COLO668 (cell line): ENCODE data around the gene ARPC2.
A peak's percentile ranks its signal among the peaks of the same experiment; 100 is the strongest.

Source experiments
- DNase-seq: peaks from one replicate; lab custom pipeline; 2025; ENCODE audit not compliant: unreplicated experiment; lab: John Stamatoyannopoulos, UW

Gene ARPC2

DNA sequence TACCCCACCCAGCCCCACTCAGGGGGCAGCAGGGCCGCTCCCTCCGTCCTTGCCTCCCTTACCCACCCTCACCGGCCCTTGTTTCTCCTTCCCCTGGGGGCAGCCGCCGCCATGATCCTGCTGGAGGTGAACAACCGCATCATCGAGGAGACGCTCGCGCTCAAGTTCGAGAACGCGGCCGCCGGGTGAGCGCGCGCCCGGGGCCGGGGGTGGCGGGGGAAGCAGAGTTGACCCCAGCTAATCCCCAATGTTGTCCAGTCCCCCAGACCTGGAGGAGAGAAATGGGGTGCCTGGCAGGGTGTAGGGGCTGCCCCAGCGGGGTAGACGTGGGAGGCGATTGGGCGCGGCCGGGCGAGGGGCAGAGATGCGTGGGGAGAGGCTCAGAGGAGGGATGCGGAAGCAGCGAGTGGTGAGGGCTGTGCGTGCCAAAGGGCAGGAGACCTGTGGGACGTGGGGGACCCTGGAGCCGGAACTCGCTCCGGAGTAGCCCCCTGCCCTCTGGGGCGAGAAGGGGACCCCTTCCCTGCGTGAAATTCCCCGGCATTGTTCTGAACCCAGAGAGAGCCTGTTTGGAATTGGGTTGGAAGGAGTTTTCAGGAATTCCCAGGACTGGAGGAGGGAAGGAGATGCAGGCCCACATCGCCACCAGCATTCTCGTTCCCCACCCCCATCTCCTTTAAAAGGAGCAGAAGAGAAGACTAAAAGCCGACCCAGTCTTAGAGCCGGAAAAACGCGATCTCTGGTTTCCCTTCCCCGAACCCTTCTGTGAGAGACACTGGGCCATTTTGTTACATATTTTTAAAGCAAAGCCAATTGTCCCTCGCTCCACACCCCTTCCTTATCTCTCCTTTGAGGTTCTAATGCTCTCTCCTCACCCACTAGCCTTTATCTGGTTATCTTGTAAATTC, 625 bp downstream of the ARPC2 start:
- peak; percentile 63 for DNase-seq

DNA sequence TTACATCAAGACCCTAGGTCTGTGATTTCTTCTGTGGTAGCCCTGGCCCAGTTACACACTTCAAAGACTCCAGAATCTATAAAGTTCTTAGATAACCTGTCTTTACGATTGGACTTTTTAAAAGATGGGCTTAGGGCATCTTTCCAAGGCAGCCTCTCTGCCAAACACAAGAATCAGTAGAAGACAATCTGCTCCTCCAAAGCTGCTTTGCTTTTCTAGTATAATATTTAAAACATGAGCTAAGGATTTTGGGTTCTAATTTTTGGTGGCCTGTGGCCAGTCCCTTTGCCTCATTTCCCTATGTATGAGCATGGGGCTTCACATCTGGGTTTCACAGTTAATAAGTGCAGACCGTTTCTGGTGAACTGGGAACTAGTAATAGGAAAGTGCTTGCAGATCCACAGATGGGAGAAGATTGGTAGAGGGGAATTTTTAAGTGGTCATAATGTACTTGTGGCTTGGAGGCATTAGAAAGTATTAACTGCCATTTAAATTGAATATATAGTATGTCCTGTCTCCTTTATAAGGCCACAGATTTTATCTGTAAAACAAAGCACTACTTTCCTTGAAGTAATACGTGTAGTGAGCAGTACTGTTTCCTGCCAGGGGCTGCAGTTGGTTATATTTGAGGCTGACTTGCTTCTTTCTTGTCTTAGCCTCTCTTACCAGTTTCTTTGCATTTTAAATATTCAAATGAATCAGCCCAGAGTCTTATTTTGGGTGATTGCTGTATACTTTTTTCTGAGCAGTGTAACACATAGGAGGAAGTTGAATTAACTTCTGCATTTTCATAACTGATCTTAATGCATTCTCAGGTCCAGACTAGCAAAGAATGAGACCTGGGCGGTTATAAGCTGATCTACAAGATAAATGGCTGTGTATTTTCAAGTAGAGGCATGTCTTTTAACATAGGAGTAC, 1.5 kb downstream of the ARPC2 start:
- no peak for DNase-seq

- DNase-seq, result no peak
These were observed 2.9 kb downstream of the ARPC2 start for GRCh38 chr2:218219934-218220333.

- DNase-seq, result no peak
These were observed 4.0 kb downstream of the ARPC2 start for GRCh38 chr2:218221000-218221399.

GRCh38 chr2:218223046-218223445, 6.1 kb downstream of the ARPC2 start:
- no peak for DNase-seq

- DNase-seq, result no peak
These were observed 7.2 kb downstream of the ARPC2 start for GRCh38 chr2:218224186-218224585.

DNA sequence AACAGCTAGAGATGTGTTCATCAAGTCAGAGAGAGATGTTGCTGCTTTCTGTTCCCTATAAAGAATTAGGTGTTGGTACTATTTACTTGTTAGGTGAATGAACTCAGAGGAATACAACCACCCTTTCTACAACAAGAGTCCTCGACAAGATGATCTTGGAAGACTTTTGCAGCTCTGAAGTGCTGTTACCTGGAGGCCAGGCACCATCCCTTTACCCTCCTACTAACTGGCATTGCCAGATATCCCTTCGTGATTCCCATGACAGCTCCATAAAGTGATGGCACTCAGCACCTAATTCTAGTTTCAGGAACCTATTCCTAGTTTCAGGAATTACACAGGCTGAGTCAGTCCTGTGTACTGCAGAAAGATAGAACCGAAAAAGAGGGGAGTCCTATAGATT, 9.9 kb downstream of the ARPC2 start:
- DNase-seq, result no peak

DNA sequence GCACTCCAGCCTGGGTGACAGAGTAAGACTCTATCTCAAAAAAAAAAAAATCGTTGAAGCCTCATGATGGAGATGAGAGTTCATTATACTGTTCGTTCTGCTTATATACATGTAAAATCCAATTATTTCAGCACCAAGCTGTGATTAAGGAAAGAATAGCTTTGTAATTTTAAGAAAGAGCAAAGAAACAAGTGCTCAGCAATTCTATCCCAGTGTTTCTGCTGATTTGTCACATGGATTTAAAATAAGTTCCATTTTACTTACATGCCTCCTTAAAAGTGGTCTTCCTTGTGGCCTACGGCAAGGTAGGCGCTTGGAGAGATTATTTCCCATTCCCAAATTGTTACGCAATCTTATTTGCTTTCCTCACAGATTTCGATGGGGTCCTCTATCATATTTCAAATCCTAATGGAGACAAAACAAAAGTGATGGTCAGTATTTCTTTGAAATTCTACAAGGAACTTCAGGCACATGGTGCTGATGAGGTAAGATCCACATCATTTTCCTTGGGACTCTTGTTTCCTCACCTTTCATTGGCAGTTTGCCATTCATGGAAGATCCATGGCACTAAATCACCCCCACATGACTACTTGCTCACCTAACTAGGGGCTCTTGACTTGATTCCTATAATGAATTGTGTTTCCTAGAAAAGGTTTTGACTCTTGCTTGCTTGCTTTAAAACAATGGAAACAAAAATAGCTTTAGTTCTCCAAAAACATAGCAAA, 11.5 kb downstream of the ARPC2 start:
- no peak for DNase-seq

GRCh38 chr2:218229239-218229638, 12.2 kb downstream of the ARPC2 start:
- DNase-seq, result no peak

- DNase-seq, result no peak
These were observed 12.9 kb downstream of the ARPC2 start for GRCh38 chr2:218229851-218230250.

DNA sequence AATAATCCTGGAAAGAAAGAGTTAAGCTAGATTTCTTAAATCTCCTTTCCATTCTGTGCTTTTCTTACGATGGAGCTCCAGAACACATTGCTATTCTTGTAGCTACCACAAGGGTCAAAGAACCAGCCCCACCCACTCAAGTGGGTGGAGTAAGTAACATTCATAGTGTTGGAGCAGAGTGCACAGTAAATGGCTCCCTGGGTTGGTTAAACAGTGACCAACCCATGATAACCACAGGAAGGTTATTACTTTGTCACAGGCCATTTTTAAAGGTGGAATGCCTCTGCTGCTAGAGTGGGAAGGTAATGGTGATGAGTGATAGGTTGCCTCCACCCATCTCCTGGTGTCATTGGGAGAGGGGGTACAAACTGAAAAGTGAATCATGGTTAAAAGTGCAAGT, 13.9 kb downstream of the ARPC2 start:
- DNase-seq, result no peak

DNA sequence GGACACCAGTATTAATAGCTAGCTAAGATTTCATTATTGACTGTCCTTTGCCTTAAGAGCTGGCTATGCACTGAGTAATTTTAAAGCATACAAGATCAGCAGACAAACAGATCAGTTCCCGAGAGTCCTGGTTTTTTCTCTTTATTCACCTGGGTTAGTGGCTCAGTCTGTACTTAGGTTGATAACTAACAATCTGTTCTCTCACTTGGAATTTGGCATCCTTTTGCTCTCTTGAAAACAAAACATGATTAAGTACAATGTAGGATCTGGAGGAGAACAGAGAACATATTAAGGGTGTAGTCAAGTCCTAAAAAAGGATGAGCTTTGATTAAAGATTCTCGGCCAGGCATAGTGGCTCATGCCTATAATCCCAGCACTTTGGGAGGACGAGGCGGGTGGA, 16.6 kb downstream of the ARPC2 start:
- DNase-seq, result no peak

GRCh38 chr2:218234521-218234920, 17.5 kb downstream of the ARPC2 start:
- no peak for DNase-seq

GRCh38 chr2:218235017-218235416, 18.0 kb downstream of the ARPC2 start:
- DNase-seq, result no peak

DNA sequence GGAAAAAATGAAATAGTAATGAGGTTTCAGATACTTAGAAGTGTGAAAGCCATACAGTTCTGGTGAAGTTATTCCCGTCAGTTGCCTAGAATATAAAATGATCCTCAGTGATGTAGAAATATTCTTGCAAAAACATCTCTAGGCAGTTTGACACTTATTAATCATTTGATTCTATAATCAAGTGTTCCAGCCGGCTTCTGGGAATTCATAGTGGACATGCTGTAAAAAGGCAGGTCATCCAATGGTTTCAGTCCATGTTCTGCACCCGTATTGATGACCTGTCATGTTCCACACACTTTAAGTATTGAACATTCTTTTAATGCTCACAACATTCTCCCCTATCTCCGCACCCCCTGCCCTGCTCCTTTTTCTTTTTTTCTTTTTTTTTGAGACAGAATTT, 19.8 kb downstream of the ARPC2 start:
- no peak for DNase-seq

DNA sequence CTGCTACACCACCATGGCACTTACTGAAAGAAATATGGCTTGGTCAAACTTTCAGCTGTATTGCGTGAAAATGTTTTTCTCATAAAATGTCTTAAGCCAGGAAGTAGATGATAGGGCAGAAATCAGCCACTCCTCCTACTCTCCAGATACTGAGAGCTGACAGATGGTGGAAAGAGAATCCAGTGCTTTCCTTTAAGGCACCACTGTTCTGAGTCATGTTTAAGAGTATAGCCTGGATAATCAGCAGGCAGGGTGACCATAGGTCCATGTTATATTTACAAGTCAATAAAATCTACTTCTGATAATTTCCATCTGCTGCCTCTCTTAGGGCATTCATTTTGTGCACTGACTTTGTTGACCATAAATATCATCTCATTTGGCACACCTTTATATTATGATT, 21.9 kb downstream of the ARPC2 start:
- no peak for DNase-seq

GRCh38 chr2:218244204-218244603, 27.2 kb downstream of the ARPC2 start:
- DNase-seq, result no peak

DNA sequence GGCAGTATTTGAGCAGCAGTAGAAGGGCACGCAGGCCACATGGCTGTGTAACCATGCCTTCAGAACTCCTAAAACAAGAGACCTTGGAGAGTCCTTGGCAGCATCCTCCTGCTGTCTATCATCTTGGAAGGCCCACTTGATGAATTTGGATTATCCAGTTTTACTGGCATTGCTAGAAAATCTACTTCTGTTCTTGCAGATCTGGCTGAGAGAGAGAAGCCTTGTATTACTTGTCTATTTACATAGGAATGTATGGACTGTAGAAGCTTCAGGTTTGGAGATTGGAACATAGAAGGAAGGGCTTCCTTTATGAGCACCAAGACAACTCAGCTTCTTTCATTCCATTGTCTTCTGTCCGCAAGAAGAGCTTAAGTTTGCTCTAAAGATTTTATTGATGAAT, 27.7 kb downstream of the ARPC2 start:
- no peak for DNase-seq

GRCh38 chr2:218245214-218245613, 28.2 kb downstream of the ARPC2 start:
- no peak for DNase-seq

- no peak for DNase-seq
These were observed 32.7 kb downstream of the ARPC2 start for GRCh38 chr2:218249691-218250090.

GRCh38 chr2:218252509-218253231, 35.7 kb downstream of the ARPC2 start:
- no peak for DNase-seq
